GM18511 (cell line): Measurements from ENCODE around the gene NUP62CL.

ENCODE experiments used
- ATAC-seq: cut with Tn5 transposase; IDR thresholded peaks from one replicate; pipeline ENCODE4 v1.9.1; 2021; ENCODE audit warnings: mild to moderate bottlenecking, moderate library complexity; ENCODE audit not compliant: unreplicated experiment

Gene NUP62CL

GRCh38 chrX:107153005-107153404 lies 53.2 kb downstream of the NUP62CL start:
- ATAC-seq, result no peak

GRCh38 chrX:107146670-107147069 lies 59.6 kb downstream of the NUP62CL start:
- no peak for ATAC-seq

- no peak for ATAC-seq
Observed at GRCh38 chrX:107135965-107136307, 70.3 kb downstream of the NUP62CL start.

GRCh38 chrX:107135049-107135964 lies 70.9 kb downstream of the NUP62CL start:
- ATAC-seq, result peak; percentile 78

- no peak for ATAC-seq
Observed at GRCh38 chrX:107123750-107124149, 82.5 kb downstream of the NUP62CL start.

- ATAC-seq, result no peak
Observed at GRCh38 chrX:107119283-107119682, 87.0 kb downstream of the NUP62CL start.

- ATAC-seq, result peak; percentile 99
Observed at GRCh38 chrX:107118322-107119147, 87.7 kb downstream of the NUP62CL start, which contains the start of gene RBM41. TSS of gene RBM41 (minus strand) at chrX:107118822. CDS start at chrX:107118773, 49 bp downstream.

- no peak for ATAC-seq
Observed at GRCh38 chrX:107117993-107118321, 88.3 kb downstream of the NUP62CL start.

GRCh38 chrX:107107459-107107858 lies 98.8 kb downstream of the NUP62CL start:
- ATAC-seq, result no peak

- no peak for ATAC-seq
Observed at GRCh38 chrX:107102980-107103379, 103.3 kb downstream of the NUP62CL start.

GRCh38 chrX:107076158-107076557 lies 130.1 kb downstream of the NUP62CL start:
- no peak for ATAC-seq
